ENCODE measurements around the gene TTLL11.
"Not testable (repeated sequence)": the region's sequence is repeated elsewhere in the genome, so short reads cannot be mapped to it uniquely, and the experiment has no call there.

TTLL11 gene

GRCh38 chr9:121807823-121808278, 285.3 kb downstream of the TTLL11 start:
- no peak for DNase-seq

- no peak for DNase-seq
Observed at GRCh38 chr9:121807069-121807822, 285.9 kb downstream of the TTLL11 start.

- DNase-seq, result no peak
Observed at GRCh38 chr9:121802753-121803152, 290.4 kb downstream of the TTLL11 start.

GRCh38 chr9:121801579-121801978, 291.5 kb downstream of the TTLL11 start:
- DNase-seq, result no peak

GRCh38 chr9:121800376-121800775, 292.7 kb downstream of the TTLL11 start:
- DNase-seq, result no peak

GRCh38 chr9:121798941-121799340, 294.2 kb downstream of the TTLL11 start:
- DNase-seq, result no peak

GRCh38 chr9:121797081-121797480, 296.0 kb downstream of the TTLL11 start:
- DNase-seq, result no peak

GRCh38 chr9:121794334-121794733, 298.8 kb downstream of the TTLL11 start:
- peak in 1 of 2 experiments; percentile 54 for DNase-seq

GRCh38 chr9:121792476-121792875, 300.6 kb downstream of the TTLL11 start:
- DNase-seq, result not testable (repeated sequence)

- no peak for DNase-seq
Observed at GRCh38 chr9:121790841-121791240, 302.3 kb downstream of the TTLL11 start.

- no peak for DNase-seq
Observed at GRCh38 chr9:121788686-121789366, 304.3 kb downstream of the TTLL11 start.

GRCh38 chr9:121786998-121787422, 306.1 kb downstream of the TTLL11 start:
- DNase-seq, result no peak

- DNase-seq, result no peak
Observed at GRCh38 chr9:121786543-121786948, 306.6 kb downstream of the TTLL11 start.

- DNase-seq, result no peak
Observed at GRCh38 chr9:121785673-121786542, 307.2 kb downstream of the TTLL11 start.

GRCh38 chr9:121784731-121785411, 308.2 kb downstream of the TTLL11 start:
- DNase-seq, result no peak

- no peak for DNase-seq
Observed at GRCh38 chr9:121783521-121784507, 309.3 kb downstream of the TTLL11 start.

- DNase-seq, result peak in 1 of 2 experiments; percentile 20
Observed at GRCh38 chr9:121783111-121783510, 310.0 kb downstream of the TTLL11 start.

GRCh38 chr9:121782514-121783110, 310.5 kb downstream of the TTLL11 start:
- DNase-seq, result no peak

GRCh38 chr9:121781701-121782464, 311.2 kb downstream of the TTLL11 start:
- no peak for DNase-seq

- no peak for DNase-seq
Observed at GRCh38 chr9:121781145-121781548, 312.0 kb downstream of the TTLL11 start.

Measured in NCI-H524 (cell line).